Stimulated activated CD4-positive, alpha-beta T cell treated with anti-CD3 and anti-CD28 coated beads, Interleukin-2, amount 100 ng/mL, for 4 hours (primary cell): Measurements from ENCODE around the gene ABCC1.

Source experiments
- DNase-seq: peaks from one replicate; pipeline ENCODE4 v3.0.0-alpha.2; 2020; ENCODE audit warnings: low read depth

The ABCC1 gene

DNA sequence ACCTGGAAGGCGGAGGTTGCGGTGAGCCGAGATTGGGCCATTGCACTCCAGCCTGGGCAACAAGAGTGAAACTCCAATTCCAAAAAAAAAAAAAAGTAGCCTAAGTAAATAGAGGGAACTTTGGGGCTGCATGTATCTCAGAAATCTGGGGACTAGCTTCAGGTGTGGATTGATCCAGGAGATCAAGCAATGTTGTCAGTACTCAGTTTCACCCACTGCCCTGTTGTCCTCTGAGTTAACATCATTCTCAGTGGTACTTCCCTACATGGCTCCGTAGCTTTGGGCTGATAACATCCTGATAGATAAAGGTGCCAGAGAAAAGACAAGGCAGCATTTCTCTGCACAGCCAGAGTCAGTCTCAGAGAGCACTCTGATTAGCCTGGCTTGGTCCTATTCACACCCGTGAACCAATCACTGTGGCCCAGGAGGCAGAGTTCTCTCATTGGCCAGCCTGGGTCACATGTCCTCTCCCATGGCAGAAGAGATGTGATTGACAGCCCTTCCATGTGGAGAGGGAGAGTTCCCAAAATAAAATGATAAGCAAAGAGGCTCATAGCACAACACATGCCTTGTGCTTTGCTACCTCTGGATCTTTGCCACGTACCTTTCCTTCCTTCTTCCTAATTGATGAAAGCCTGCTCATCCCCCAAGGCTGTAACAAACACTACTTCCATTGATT is 99.6 kb downstream of the ABCC1 start:
- no peak for DNase-seq

DNA sequence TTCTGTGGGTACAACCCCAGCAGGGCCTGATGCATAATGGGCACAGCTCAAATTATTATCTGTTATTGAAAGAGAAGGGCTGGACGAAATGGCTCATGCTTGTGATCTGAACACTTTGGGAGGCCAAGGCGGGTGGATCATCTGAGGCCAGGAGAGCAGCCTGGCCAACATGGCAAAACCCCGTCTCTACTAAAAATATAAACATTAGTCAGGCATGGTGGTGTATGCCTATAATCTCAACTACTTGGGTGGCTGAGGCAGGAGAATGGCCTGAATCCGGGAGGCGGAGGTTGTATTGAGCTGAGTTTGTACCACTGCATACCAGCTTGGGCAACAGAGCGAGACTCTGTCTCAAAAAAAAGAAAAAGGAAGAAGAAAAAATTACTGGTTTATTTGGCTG is 100.7 kb downstream of the ABCC1 start:
- DNase-seq: no peak

DNA sequence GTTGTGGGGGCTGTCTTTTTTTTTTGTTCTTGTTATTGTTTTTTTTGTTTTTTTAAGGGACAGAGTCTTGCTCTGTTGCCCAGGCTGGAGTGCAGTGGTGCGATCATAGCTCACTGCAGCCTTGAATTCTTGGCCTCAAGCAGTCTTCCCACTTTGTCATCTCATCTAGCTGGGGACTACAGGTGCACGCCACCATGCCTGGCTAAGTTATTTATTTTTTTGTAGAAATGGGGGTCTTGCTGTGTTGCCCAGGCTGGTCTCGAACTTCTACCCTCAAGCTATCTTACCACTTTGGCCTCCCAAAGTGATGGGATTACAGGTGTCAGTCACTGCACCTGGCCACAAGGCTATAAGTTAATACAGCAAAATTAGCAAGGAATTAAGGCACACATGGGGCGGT is 101.7 kb downstream of the ABCC1 start:
- DNase-seq: no peak

DNA sequence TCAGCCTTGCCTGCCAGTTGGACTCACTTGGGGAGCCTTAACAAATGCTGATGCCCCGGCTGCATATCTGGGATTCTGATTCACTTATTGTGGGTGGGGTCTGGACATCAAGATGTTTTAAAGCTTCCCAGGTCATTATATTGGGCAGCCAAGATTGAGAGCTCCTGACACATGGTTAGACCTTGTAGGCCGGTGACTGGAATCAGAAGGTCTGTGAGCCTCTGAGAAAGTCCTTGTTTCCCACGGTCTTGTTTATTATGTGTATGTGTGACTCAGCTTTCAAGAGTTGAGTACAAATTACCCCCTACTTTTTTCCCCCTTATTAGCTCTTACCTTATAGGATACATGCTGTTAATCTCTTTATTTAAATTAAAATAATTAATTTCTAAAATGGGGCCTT is 103.5 kb downstream of the ABCC1 start:
- DNase-seq: no peak

DNA sequence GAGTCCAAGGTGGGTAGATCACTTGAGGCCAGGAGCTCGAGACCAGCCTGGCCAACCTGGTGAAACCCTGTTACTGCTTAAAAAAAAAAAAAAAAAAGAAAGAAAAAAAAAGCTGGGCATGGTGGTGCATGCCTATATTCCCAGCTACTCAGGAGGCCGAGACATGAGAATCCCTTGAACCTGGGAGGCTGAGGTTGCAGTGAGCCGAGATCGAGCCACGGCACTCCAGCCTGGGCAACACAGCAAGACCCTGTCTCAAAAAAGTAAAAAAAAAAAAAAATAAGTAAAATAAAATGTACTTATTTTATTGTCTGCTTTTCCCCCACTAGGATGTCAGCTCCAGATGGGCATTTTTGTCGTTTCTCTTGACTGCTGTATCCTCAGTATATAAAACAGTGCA is 107.7 kb downstream of the ABCC1 start:
- no peak for DNase-seq

DNA sequence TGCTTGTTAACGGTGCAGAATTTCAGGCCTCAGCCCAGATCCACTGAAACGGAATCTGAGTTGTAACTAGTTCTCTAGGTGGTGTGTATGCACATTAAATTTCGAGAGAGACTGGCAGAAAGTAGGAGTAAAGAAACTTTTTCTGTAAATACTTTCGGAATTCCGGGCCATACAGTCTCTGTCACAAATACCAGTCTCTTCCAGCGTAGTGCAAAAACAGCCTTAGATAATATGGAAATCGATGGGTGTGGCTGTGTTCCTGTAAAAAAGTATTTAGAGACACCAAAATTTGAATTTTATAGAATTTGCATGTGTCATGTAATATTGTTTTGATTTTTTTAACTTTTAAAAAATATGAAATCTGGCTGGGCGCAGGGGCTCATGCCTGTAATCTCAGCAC is 109.7 kb downstream of the ABCC1 start:
- DNase-seq: no peak

GRCh38 chr16:16059895-16060590 is 110.6 kb downstream of the ABCC1 start:
- DNase-seq: no peak

GRCh38 chr16:16062023-16062937 is 112.9 kb downstream of the ABCC1 start:
- DNase-seq: no peak

GRCh38 chr16:16063683-16064082 is 114.3 kb downstream of the ABCC1 start:
- no peak for DNase-seq

GRCh38 chr16:16064874-16065384 is 115.5 kb downstream of the ABCC1 start:
- DNase-seq: no peak

DNA sequence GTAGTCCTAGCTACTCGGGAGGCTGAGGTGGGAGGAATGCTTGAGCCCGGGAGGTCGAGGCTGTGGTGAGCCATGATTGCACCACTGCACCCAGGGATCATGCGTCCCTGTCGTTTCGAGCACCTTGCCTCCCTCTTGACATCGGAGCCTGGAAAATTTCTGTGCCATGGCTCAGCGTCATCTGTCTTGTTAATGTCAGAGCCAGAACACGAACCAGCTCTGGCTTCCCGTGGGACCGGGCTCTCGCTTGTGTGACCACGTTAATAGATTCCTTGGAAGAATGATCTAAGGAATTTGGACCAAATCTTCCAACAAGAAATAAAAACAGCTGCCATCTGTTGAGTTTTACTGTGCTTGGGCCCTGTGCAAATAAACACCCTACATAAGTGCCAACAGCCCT is 117.7 kb downstream of the ABCC1 start:
- DNase-seq: no peak

- DNase-seq: no peak
These were observed 122.3 kb downstream of the ABCC1 start for GRCh38 chr16:16071631-16072244.

- no peak for DNase-seq
These were observed 123.7 kb downstream of the ABCC1 start for GRCh38 chr16:16073001-16073545.

- DNase-seq: no peak
These were observed 124.8 kb downstream of the ABCC1 start for GRCh38 chr16:16073891-16074881.

DNA sequence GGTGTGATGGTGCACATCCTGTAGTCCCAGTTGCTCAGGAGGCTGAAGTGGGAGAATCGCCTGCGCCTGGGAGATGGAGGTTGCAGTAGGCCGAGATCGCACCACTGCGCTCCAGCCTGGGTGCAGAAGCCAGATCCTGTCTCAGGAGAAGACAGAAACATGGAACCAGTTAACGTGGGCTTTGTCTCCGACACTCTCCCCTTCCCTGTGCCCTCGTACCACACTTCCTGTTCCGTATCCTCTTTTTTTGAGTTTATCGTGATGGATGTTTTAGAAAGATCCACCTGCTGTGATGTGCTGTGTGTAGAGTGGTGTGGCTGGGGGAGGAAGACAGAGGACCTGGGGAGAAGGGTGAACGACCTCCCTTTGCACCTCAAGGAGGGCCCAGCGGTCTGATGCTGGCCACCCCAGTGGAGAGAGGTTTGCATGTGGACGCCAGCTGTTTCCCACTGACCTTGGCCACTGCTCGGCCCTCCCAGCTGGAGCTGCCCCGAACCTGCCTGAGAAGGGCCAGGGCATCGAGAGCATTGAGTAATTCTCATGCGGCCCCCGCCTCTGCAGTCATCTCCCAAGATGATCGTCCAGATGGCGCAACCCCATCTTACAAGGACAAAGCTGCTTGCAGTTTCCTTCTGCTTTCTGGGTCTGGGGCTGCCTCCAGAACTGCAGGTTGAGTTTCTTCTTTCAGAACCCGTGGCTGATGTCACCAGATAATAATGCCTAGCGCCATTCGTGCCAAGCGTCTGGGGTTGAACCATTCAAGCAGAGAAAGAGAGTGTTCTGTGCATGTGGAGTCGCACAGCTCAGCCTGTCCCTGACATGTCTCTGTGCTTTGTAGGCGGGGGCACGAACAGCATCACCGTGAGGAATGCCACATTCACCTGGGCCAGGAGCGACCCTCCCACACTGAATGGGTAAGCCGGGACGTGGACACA is 126.3 kb downstream of the ABCC1 start:
- no peak for DNase-seq

GRCh38 chr16:16076423-16076813 is 127.0 kb downstream of the ABCC1 start:
- no peak for DNase-seq

DNA sequence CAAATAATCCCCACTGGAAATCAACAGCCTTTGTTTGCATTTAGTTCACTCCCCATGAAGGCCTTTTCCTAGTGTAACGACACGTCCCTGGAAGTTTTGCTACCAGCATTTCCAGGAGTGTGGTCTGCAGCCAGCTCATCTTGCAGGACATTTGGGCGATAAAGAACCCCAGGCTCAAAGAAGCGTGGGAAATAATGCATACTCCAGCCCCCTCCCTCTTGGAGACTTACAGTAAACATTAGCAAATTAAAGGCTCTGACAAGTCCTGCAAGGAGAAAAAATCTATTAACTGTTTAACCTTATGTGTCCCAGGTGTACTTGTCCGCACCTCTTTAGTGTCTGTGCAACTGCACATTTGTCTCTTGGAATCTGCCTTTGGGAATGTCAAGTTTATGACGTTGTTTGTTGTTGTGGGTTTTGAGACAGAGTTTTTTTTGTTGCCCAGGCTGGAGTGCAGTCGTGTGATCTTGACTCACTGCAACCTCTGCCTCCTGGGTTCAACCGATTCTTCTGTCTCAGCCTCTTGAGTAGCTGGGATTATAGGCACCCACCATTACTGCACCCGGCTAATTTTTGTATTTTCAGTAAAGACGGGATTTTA is 131.1 kb downstream of the ABCC1 start:
- DNase-seq: no peak

GRCh38 chr16:16081141-16081540 is 131.7 kb downstream of the ABCC1 start:
- no peak for DNase-seq

DNA sequence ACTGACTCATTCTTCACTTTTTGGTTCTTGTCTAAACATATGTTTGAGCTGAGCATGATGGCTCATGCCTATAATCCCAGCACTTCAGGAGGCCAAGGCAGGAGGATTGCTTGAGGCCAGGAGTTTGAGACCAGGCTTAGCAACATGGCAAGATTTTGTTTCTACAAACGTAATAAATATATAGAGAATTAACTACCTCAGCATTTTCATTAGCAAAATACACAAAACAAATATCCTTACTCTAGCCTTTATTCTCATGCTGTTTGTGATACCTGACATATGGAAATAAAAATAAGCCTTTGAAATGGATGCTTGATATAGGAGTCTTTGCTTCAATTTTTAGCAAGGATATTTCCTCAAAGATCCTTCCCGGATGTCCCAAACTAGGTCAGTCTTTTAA is 132.8 kb downstream of the ABCC1 start:
- DNase-seq: no peak
